IMR-90 (cell line): ENCODE data around the gene TMEM221. TPM values are rescaled to one million over a fixed set of nuclear protein-coding genes. Genes with fewer than 3 reads are reported as not detected.

Source experiments
- ATAC-seq: fragments of 200-7000 bp; cut with Tn5 transposase; 2 replicates; pipeline ENCODE4 v1.9.1; 2020; ENCODE audit warnings: low read depth, mild to moderate bottlenecking, moderate library complexity
- BruUV-seq: library from RNA; stranded (reverse); fragments of 400-500 nt; replicated peaks from 2 replicates; lab custom pipeline; 2021; lab: Mats Ljungman, UMichigan
- CTCF ChIA-PET: fragments of 300-600 bp; formaldehyde crosslinking; extraction: SDS; loops from one replicate; lab custom pipeline; 2021; ENCODE audit warnings: antibody characterized with exemption; lab: Yijun Ruan, JAX
- POLR2A ChIA-PET: fragments of 300-600 bp; sonication (Branson Sonifier 250); formaldehyde crosslinking; loops from one replicate; lab custom pipeline; 2022; ENCODE audit warnings: antibody characterized with exemption; ENCODE audit not compliant: unreplicated experiment; lab: Charles Lee
- DNase-seq: peaks from one replicate; pipeline ENCODE4 v3.0.0; 2013
- H2AFZ ChIP-seq: replicated peaks from 2 replicates; pipeline ENCODE3; 2013; ENCODE audit warnings: low read length, mild to moderate bottlenecking; ENCODE audit not compliant: poor library complexity
- H2AK5ac ChIP-seq: 2 replicates; pipeline ENCODE4 v1.6.1; 2013; ENCODE audit warnings: low read depth, low read length, inconsistent platforms
- H2AK9ac ChIP-seq: replicated peaks from 2 replicates; pipeline ENCODE3; 2013; ENCODE audit warnings: mild to moderate bottlenecking, low read depth, low read length, moderate library complexity; ENCODE audit not compliant: poor library complexity
- H2BK120ac ChIP-seq: 2 replicates; pipeline ENCODE4 v1.6.1; 2013; ENCODE audit warnings: low read depth, low read length, inconsistent platforms
- H2BK15ac ChIP-seq: 3 replicates; pipeline ENCODE4 v1.6.1; 2013; ENCODE audit warnings: low read depth, low read length, inconsistent platforms
- H2BK20ac ChIP-seq: 2 replicates; pipeline ENCODE4 v1.6.1; 2013; ENCODE audit warnings: low read depth, mild to moderate bottlenecking, inconsistent platforms, low read length, moderate library complexity
- H2BK5ac ChIP-seq: 2 replicates; pipeline ENCODE4 v1.6.1; 2013; ENCODE audit warnings: mild to moderate bottlenecking, low read depth, low read length, inconsistent platforms; ENCODE audit not compliant: poor library complexity, severe bottlenecking
- H3K14ac ChIP-seq: replicated peaks from 2 replicates; pipeline ENCODE4 v1.6.1; 2013; ENCODE audit warnings: low read depth, low read length, inconsistent platforms
- H3K18ac ChIP-seq: 2 replicates; pipeline ENCODE4 v1.6.1; 2013; ENCODE audit warnings: low read depth, low read length, control low read depth
- H3K23ac ChIP-seq: 2 replicates; pipeline ENCODE4 v1.6.1; 2013; ENCODE audit warnings: low read depth, low read length, inconsistent platforms
- H3K27ac ChIP-seq: 2 replicates; pipeline ENCODE4 v1.5.1; 2013; ENCODE audit warnings: mild to moderate bottlenecking, control low read depth, low read length; ENCODE audit not compliant: insufficient read depth
- H3K27me3 ChIP-seq: 2 replicates; pipeline ENCODE4 v1.6.1; 2013; ENCODE audit warnings: low read length; ENCODE audit not compliant: control insufficient read depth, insufficient read depth
- H3K36me3 ChIP-seq: 2 replicates; pipeline ENCODE4 v1.6.1; 2013; ENCODE audit warnings: low read length, mixed read lengths; ENCODE audit not compliant: control insufficient read depth, insufficient read depth
- H3K4ac ChIP-seq: 2 replicates; pipeline ENCODE4 v1.6.1; 2013; ENCODE audit warnings: low read depth, low read length, inconsistent platforms
- H3K4me1 ChIP-seq: 2 replicates; pipeline ENCODE4 v1.6.1; 2013; ENCODE audit warnings: low read length, mixed read lengths; ENCODE audit not compliant: control insufficient read depth, insufficient read depth
- H3K4me2 ChIP-seq: 2 replicates; pipeline ENCODE4 v1.6.1; 2013; ENCODE audit warnings: low read depth, mild to moderate bottlenecking, control low read depth, low read length, moderate library complexity
- H3K4me3 ChIP-seq: 2 replicates; pipeline ENCODE4 v1.5.1; 2013; ENCODE audit warnings: low read depth, mild to moderate bottlenecking, control low read depth, low read length, moderate library complexity; ENCODE audit not compliant: insufficient read depth
- H3K56ac ChIP-seq: 2 replicates; pipeline ENCODE4 v1.6.1; 2013; ENCODE audit warnings: low read length, inconsistent platforms; ENCODE audit not compliant: insufficient read depth; ENCODE audit errors: extremely low read depth
- H3K79me1 ChIP-seq, 2 experiments: 2 replicates each; pipeline ENCODE4 v1.6.1; 2013; ENCODE audit warnings: low read length in 2 of 2, inconsistent platforms in 1 of 2, low read depth in 1 of 2
- H3K9ac ChIP-seq: 2 replicates; pipeline ENCODE4 v1.6.1; 2013; ENCODE audit warnings: low read depth, low read length, control low read depth
- H3K9me1 ChIP-seq: 2 replicates; pipeline ENCODE4 v1.6.1; 2013; ENCODE audit warnings: low read length, inconsistent platforms; ENCODE audit not compliant: insufficient read depth
- H3K9me3 ChIP-seq: 2 replicates; pipeline ENCODE4 v1.6.1; 2013; ENCODE audit warnings: low read length; ENCODE audit not compliant: control insufficient read depth, insufficient read depth
- H4K20me1 ChIP-seq: 2 replicates; pipeline ENCODE4 v1.6.1; 2013; ENCODE audit warnings: low read length, inconsistent platforms; ENCODE audit not compliant: insufficient read depth
- H4K5ac ChIP-seq: 2 replicates; pipeline ENCODE4 v1.6.1; 2013; ENCODE audit warnings: mild to moderate bottlenecking, low read depth, low read length, control low read depth
- H4K8ac ChIP-seq, 2 experiments: 2 replicates each; pipeline ENCODE4 v1.6.1; 2013; ENCODE audit warnings: low read depth in 2 of 2, low read length in 2 of 2, control low read depth in 1 of 2, inconsistent platforms in 1 of 2
- H4K91ac ChIP-seq: 2 replicates; pipeline ENCODE4 v1.6.1; 2013; ENCODE audit warnings: low read depth, low read length, inconsistent platforms; ENCODE audit not compliant: insufficient read depth
- NFE2L2 ChIP-seq: fragments of 150-350 bp; IDR thresholded peaks from 2 replicates; pipeline ENCODE4 v1.6.1; 2016; ENCODE audit warnings: low read depth, mild to moderate bottlenecking, low read length
- WGBS, 2 experiments: methylation state at CpG; one replicate each; pipeline versions ENCODE4 v1.1.5 to v1.1.7; 2013; ENCODE audit warnings: missing lambda C conversion rate in 2 of 2; ENCODE audit not compliant: insufficient read length in 1 of 2; ENCODE audit errors: extremely low coverage in 2 of 2; 5-methylcytosine and 5-hydroxymethylcytosine counted together
- dilution Hi-C: fragments of 300-500 bp; cut with HindIII; formaldehyde crosslinking; loops from one replicate; pipeline ENCODE4 v1.14.3; 2018; ENCODE audit warnings: low sequenced_read_pairs; ENCODE audit not compliant: unreplicated experiment
- in situ Hi-C: fragments of 300-500 bp; cut with MboI; formaldehyde crosslinking; loops from 3 replicates; pipeline ENCODE4 v1.14.3; 2019; ENCODE audit warnings: low sequenced_read_pairs, inconsistent platforms, mixed read lengths
- intact Hi-C: fragments of 100-400 bp; cut with micrococcal nuclease; formaldehyde crosslinking; loops from 2 replicates; pipeline ENCODE4 v1.10.0; 2022
- polyA plus RNA-seq, 3 experiments: library from polyadenylated mRNA; depleted of rRNA; stranded (reverse); fragments of >200 nt; gene quantifications; 2 replicates each; pipeline ENCODE4 v1.2.3, GENCODE V29; 2012; ENCODE audit warnings: low replicate concordance in 1 of 3
- total RNA-seq: library from RNA; depleted of rRNA; stranded (reverse); fragments of >200 nt; gene quantifications from 2 replicates; pipeline ENCODE4 v1.2.3, GENCODE V29; 2012
- TF ChIP-seq, protein P1 (sequence below): fragments of 150-350 bp; IDR thresholded peaks from 2 replicates; pipeline ENCODE4 v1.6.1; 2017; ENCODE audit warnings: mild to moderate bottlenecking, antibody characterized with exemption, low read length, low read depth

The TMEM221 gene
- total and polyA plus RNA-seq, 2 of the 4 experiments (the other 2 are of a cell fraction) = 0.12 TPM; not detected in 1

GRCh38 chr19:17419154-17419620, 29.3 kb downstream of the TMEM221 start:
- Histone ChIP-seq H3K23ac (peak overlapping the region; percentile 30; the same call in 1 of the 2 replicates), H4K5ac (peak overlapping the region; percentile 69), H3K27me3 (0 out of 2 replicates have a peak, but pooled peaks cover 1% of the 10 kb centered on the region), H2BK15ac (no peak overlapping the region), H3K14ac (peak overlapping the region; percentile 83), H4K91ac (peak overlapping the region; percentile 53), H3K27ac (peak overlapping the region; percentile 68), H3K4me3 (peak overlapping the region; percentile 49), H2BK20ac (no peak overlapping the region), H3K79me1 (peaks cover 5 to 12% of the 10 kb centered on the region in 2 experiments; a peak in 3 of 4 replicates), H2BK120ac (no peak overlapping the region), H2AK5ac (peak overlapping the region; percentile 65), H2BK5ac (peak overlapping the region; percentile 80), H3K4me2 (peak overlapping the region; percentile 71), H2AFZ (peak overlapping the region; percentile 99), H4K20me1 (no peaks in the 10 kb centered on the region), H3K9ac (peak overlapping the region; percentile 70), H3K9me1 (peaks cover 7% of the 10 kb centered on the region; the same call in 1 of the 2 replicates), H3K9me3 (no peaks in the 10 kb centered on the region), H3K18ac (peak overlapping the region; percentile 11; the same call in 1 of the 2 replicates), H4K8ac (peak overlapping the region; percentile 89 to 94), H3K56ac (peak overlapping the region; percentile 41; the same call in 1 of the 2 replicates), H3K4ac (peak overlapping the region; percentile 60), H3K4me1 (peaks cover 4% of the 10 kb centered on the region; the same call in 1 of the 2 replicates), H2AK9ac (peak overlapping the region; percentile 75), H3K36me3 (peaks cover 5% of the 10 kb centered on the region; the same call in 1 of the 2 replicates)
- TF ChIP-seq, protein P1, sequence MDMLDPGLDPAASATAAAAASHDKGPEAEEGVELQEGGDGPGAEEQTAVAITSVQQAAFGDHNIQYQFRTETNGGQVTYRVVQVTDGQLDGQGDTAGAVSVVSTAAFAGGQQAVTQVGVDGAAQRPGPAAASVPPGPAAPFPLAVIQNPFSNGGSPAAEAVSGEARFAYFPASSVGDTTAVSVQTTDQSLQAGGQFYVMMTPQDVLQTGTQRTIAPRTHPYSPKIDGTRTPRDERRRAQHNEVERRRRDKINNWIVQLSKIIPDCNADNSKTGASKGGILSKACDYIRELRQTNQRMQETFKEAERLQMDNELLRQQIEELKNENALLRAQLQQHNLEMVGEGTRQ = no peak
- TF ChIP-seq NFE2L2 = no peak
- intact Hi-C loops (no loop called here), in situ Hi-C loops (no loop called here), dilution Hi-C loops (no loop called here)
- ChIA-PET POLR2A (interaction anchor here (0.6 kb wide), 1 partner anchor 92 kb away, joined by 15 read pairs; no protein-coding TSS in a partner anchor), CTCF (interaction anchor here (0.6 to 0.7 kb wide), 2 partner anchors 9 to 27 kb away, joined by 3 to 4 read pairs; no protein-coding TSS in a partner anchor)
- ATAC-seq (no peak), DNase-seq (no peak)
- no TSS peak for BruUV-seq
- 24% methylated on average over 5 of the region's 8 CpGs; no CpG with 5 or more reads in 1 of the 2 experiments for WGBS, 2 experiments
